HepG2 (cell line): ENCODE measurements around the gene LEPROT. TPM values are rescaled to one million over a fixed set of nuclear protein-coding genes. Genes with fewer than 3 reads are reported as not detected.

Experiments
- HMG20A ChIP-seq: IDR thresholded peaks from 2 replicates; pipeline ENCODE4 v1.6.1; 2016; ENCODE audit warnings: borderline replicate concordance
- KAT8 ChIP-seq: IDR thresholded peaks from 2 replicates; pipeline ENCODE4 v1.6.1; 2016; ENCODE audit warnings: missing genetic modification reagents, missing compliant biosample characterization
- KDM3A ChIP-seq: IDR thresholded peaks from 2 replicates; pipeline ENCODE4 v1.6.1; 2018; ENCODE audit warnings: low read depth, missing compliant biosample characterization
- NCOA2 ChIP-seq: sonication (generic); formaldehyde crosslinking; IDR thresholded peaks from 2 replicates; pipeline ENCODE4 v1.8.0; 2022; ENCODE audit warnings: inconsistent platforms
- SNAPC4 ChIP-seq: sonication (generic); formaldehyde crosslinking; IDR thresholded peaks from 2 replicates; pipeline ENCODE4 v1.4.0; 2020; ENCODE audit warnings: mild to moderate bottlenecking, missing genetic modification reagents
- TCF7L2 ChIP-seq: IDR thresholded peaks from 2 replicates; pipeline ENCODE4 v1.6.1; 2011; ENCODE audit warnings: mild to moderate bottlenecking, low read depth, low read length, moderate library complexity
- TEAD3 ChIP-seq: optimal IDR thresholded peaks from 2 replicates; pipeline ENCODE3; 2016; ENCODE audit warnings: borderline replicate concordance
- ZNF101 ChIP-seq: sonication (generic); formaldehyde crosslinking; IDR thresholded peaks from 2 replicates; pipeline ENCODE4 v1.4.0; 2020; ENCODE audit warnings: mild to moderate bottlenecking, low read depth, missing genetic modification reagents, borderline replicate concordance
- ZNF124 ChIP-seq: sonication (generic); formaldehyde crosslinking; IDR thresholded peaks from 2 replicates; pipeline ENCODE4 v1.4.0; 2020; ENCODE audit warnings: missing genetic modification reagents
- ZNF160 ChIP-seq: sonication (generic); formaldehyde crosslinking; IDR thresholded peaks from 2 replicates; pipeline ENCODE4 v1.8.0; 2022; ENCODE audit warnings: mild to moderate bottlenecking, inconsistent platforms, missing genetic modification reagents
- ZNF329 ChIP-seq: sonication (generic); formaldehyde crosslinking; IDR thresholded peaks from 2 replicates; pipeline ENCODE4 v1.9.0; 2021; ENCODE audit warnings: low read depth, mild to moderate bottlenecking, missing genetic modification reagents
- polyA plus RNA-seq, 8 experiments: library from polyadenylated mRNA; depleted of rRNA in 3 of 8; stranded (reverse) in 7 of 8; unstranded in 1 of 8; fragments of >200 nt; fragmentation: Illumina TruSeq in 4 of 8; extraction: Trizol in 4 of 8; gene quantifications; 2 replicates each; pipeline versions ENCODE4 v1.2.1 to v1.2.3, GENCODE V29; 2011 to 2016; ENCODE audit warnings: low read depth in 4 of 8, missing spikeins in 1 of 8, mixed read lengths in 1 of 8; ENCODE audit not compliant: insufficient read depth in 1 of 8
- total RNA-seq, 5 experiments: library from RNA; depleted of rRNA; stranded (reverse); fragments of >200 nt; fragmentation: Illumina TruSeq; extraction: Trizol; gene quantifications; 2 replicates each; pipeline ENCODE4 v1.2.3, GENCODE V29; 2016; ENCODE audit warnings: low read depth in 1 of 5
- TF ChIP-seq, protein P1 (sequence below): sonication (generic); formaldehyde crosslinking; IDR thresholded peaks from 2 replicates; pipeline ENCODE4 v1.4.0; 2020; ENCODE audit warnings: missing genetic modification reagents
- TF ChIP-seq, protein P2 (sequence below): fragments of 450-650 bp; IDR thresholded peaks from 2 replicates; pipeline ENCODE4 v1.6.1; 2016
- TF ChIP-seq, protein P3 (sequence below): IDR thresholded peaks from 2 replicates; pipeline ENCODE4 v1.6.1; 2018; ENCODE audit warnings: missing genetic modification reagents, mild to moderate bottlenecking, missing compliant biosample characterization

LEPROT gene
- total and polyA plus RNA-seq, 2 of the 13 experiments (the other 11 are each of a cell fraction or from before 2014, with no cell fraction given): 36.8 to 51.4 TPM

GRCh38 chr1:65407877-65408276 is 12.6 kb upstream of the LEPROT start (continued):
- TF ChIP-seq SNAPC4 (CRISPR knock-in tag): no peak
- peak; percentile 79 for TF ChIP-seq TEAD3 (CRISPR knock-in tag)
- TF ChIP-seq KDM3A: no peak
- TF ChIP-seq, protein P1, sequence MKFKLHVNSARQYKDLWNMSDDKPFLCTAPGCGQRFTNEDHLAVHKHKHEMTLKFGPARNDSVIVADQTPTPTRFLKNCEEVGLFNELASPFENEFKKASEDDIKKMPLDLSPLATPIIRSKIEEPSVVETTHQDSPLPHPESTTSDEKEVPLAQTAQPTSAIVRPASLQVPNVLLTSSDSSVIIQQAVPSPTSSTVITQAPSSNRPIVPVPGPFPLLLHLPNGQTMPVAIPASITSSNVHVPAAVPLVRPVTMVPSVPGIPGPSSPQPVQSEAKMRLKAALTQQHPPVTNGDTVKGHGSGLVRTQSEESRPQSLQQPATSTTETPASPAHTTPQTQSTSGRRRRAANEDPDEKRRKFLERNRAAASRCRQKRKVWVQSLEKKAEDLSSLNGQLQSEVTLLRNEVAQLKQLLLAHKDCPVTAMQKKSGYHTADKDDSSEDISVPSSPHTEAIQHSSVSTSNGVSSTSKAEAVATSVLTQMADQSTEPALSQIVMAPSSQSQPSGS (CRISPR knock-in tag): peak; percentile 87
- no peak for TF ChIP-seq ZNF329 (CRISPR knock-in tag)
- no peak for TF ChIP-seq HMG20A (CRISPR knock-in tag)
- no peak for TF ChIP-seq ZNF101 (CRISPR knock-in tag)
- TF ChIP-seq TCF7L2: no peak
- TF ChIP-seq KAT8 (CRISPR knock-in tag): peak; percentile 22; the same call in 1 of the 2 replicates
- TF ChIP-seq, protein P2, sequence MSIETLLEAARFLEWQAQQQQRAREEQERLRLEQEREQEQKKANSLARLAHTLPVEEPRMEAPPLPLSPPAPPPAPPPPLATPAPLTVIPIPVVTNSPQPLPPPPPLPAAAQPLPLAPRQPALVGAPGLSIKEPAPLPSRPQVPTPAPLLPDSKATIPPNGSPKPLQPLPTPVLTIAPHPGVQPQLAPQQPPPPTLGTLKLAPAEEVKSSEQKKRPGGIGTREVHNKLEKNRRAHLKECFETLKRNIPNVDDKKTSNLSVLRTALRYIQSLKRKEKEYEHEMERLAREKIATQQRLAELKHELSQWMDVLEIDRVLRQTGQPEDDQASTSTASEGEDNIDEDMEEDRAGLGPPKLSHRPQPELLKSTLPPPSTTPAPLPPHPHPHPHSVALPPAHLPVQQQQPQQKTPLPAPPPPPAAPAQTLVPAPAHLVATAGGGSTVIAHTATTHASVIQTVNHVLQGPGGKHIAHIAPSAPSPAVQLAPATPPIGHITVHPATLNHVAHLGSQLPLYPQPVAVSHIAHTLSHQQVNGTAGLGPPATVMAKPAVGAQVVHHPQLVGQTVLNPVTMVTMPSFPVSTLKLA: no peak
- TF ChIP-seq ZNF160 (CRISPR knock-in tag): no peak
- no peak for TF ChIP-seq ZNF124
- TF ChIP-seq, protein P3, sequence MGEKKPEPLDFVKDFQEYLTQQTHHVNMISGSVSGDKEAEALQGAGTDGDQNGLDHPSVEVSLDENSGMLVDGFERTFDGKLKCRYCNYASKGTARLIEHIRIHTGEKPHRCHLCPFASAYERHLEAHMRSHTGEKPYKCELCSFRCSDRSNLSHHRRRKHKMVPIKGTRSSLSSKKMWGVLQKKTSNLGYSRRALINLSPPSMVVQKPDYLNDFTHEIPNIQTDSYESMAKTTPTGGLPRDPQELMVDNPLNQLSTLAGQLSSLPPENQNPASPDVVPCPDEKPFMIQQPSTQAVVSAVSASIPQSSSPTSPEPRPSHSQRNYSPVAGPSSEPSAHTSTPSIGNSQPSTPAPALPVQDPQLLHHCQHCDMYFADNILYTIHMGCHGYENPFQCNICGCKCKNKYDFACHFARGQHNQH (CRISPR knock-in tag): no peak
- no peak; the same call in 1 of the 2 replicates for TF ChIP-seq NCOA2 (CRISPR knock-in tag)
